Trophoblast cell (in vitro differentiated cells and primary cell): ENCODE results near the gene DEFB124. TPM values are rescaled to one million over a fixed set of nuclear protein-coding genes. Genes with fewer than 3 reads are reported as not detected.
"Not testable (repeated sequence)": the region's sequence is repeated elsewhere in the genome, so short reads cannot be mapped to it uniquely, and the experiment has no call there.

Experiments
- DNase-seq, 2 donors: peaks; one replicate each; pipeline ENCODE4 v3.0.0-alpha.2; 2016
- H2AFZ ChIP-seq: 2 replicates; pipeline ENCODE4 v1.6.1; 2013; ENCODE audit warnings: low read length, moderate library complexity, mild to moderate bottlenecking; ENCODE audit not compliant: insufficient read depth, poor library complexity
- H2AK5ac ChIP-seq: 2 replicates; pipeline ENCODE4 v1.6.1; 2013; ENCODE audit warnings: mild to moderate bottlenecking, low read length
- H2BK120ac ChIP-seq: 2 replicates; pipeline ENCODE4 v1.6.1; 2013; ENCODE audit warnings: low read length, mild to moderate bottlenecking, moderate library complexity; ENCODE audit not compliant: insufficient read depth, poor library complexity
- H2BK12ac ChIP-seq: 2 replicates; pipeline ENCODE4 v1.6.1; 2013; ENCODE audit warnings: mild to moderate bottlenecking, low read length, moderate library complexity
- H2BK5ac ChIP-seq: 2 replicates; pipeline ENCODE4 v1.6.1; 2013; ENCODE audit warnings: low read length, low read depth, moderate library complexity, mild to moderate bottlenecking; ENCODE audit not compliant: poor library complexity
- H3K14ac ChIP-seq: 2 replicates; pipeline ENCODE4 v1.6.1; 2013; ENCODE audit warnings: mild to moderate bottlenecking, low read length
- H3K18ac ChIP-seq: 2 replicates; pipeline ENCODE4 v1.6.1; 2013; ENCODE audit warnings: mild to moderate bottlenecking, low read length
- H3K23ac ChIP-seq: 2 replicates; pipeline ENCODE4 v1.6.1; 2013; ENCODE audit warnings: low read length
- H3K27ac ChIP-seq: 2 replicates; pipeline ENCODE4 v1.5.1; 2013; ENCODE audit warnings: low read depth, mild to moderate bottlenecking, inconsistent platforms, low read length, moderate library complexity
- H3K27me3 ChIP-seq: 2 replicates; pipeline ENCODE4 v1.6.1; 2013; ENCODE audit warnings: inconsistent platforms, mild to moderate bottlenecking, low read length, moderate library complexity; ENCODE audit not compliant: insufficient read depth
- H3K36me3 ChIP-seq, 2 experiments: 1 replicate in 1 of 2; 2 replicates in 1 of 2; pipeline ENCODE4 v1.6.1; 2013; ENCODE audit warnings: low read length in 2 of 2, mild to moderate bottlenecking in 2 of 2, moderate library complexity in 1 of 2; ENCODE audit not compliant: insufficient read depth in 2 of 2, control insufficient read depth in 1 of 2
- H3K4ac ChIP-seq: 2 replicates; pipeline ENCODE4 v1.6.1; 2013; ENCODE audit warnings: low read depth, mild to moderate bottlenecking, low read length, moderate library complexity
- H3K4me1 ChIP-seq, 2 experiments: 1 replicate in 1 of 2; 2 replicates in 1 of 2; pipeline ENCODE4 v1.6.1; 2013; ENCODE audit warnings: low read length in 2 of 2, mild to moderate bottlenecking in 2 of 2, moderate library complexity in 1 of 2; ENCODE audit not compliant: insufficient read depth in 2 of 2, control insufficient read depth in 1 of 2
- H3K4me2 ChIP-seq: 2 replicates; pipeline ENCODE4 v1.6.1; 2013; ENCODE audit warnings: inconsistent platforms, mild to moderate bottlenecking, low read length, moderate library complexity
- H3K4me3 ChIP-seq: 2 replicates; pipeline ENCODE4 v1.5.1; 2013; ENCODE audit warnings: mild to moderate bottlenecking, low read depth, low read length, inconsistent platforms
- H3K79me1 ChIP-seq: one replicate; pipeline ENCODE4 v1.6.1; 2013; ENCODE audit warnings: low read length
- H3K79me2 ChIP-seq: 2 replicates; pipeline ENCODE4 v1.6.1; 2013; ENCODE audit warnings: low read length, mild to moderate bottlenecking; ENCODE audit not compliant: control insufficient read depth, insufficient read depth, poor library complexity
- H3K9ac ChIP-seq: 2 replicates; pipeline ENCODE4 v1.6.1; 2013; ENCODE audit warnings: mild to moderate bottlenecking, low read length
- H3K9me3 ChIP-seq: 2 replicates; pipeline ENCODE4 v1.6.1; 2013; ENCODE audit warnings: low read depth, mild to moderate bottlenecking, control low read depth, inconsistent platforms, low read length; ENCODE audit not compliant: insufficient read depth
- H4K12ac ChIP-seq: 2 replicates; pipeline ENCODE4 v1.6.1; 2013; ENCODE audit warnings: low read depth, mild to moderate bottlenecking, low read length, moderate library complexity
- H4K8ac ChIP-seq: 2 replicates; pipeline ENCODE4 v1.6.1; 2013; ENCODE audit warnings: low read depth, mild to moderate bottlenecking, low read length, moderate library complexity
- H4K91ac ChIP-seq: one replicate; pipeline ENCODE4 v1.6.1; 2013; ENCODE audit warnings: low read depth, mild to moderate bottlenecking, low read length, moderate library complexity
- WGBS: extraction: QIAGEN DNeasy Blood & Tissue Kit; methylation state at CpG from one replicate; pipeline ENCODE4 v1.1.7; 2013; ENCODE audit warnings: missing lambda C conversion rate; ENCODE audit not compliant: insufficient read length, insufficient coverage; ENCODE audit errors: extremely low coverage; 5-methylcytosine and 5-hydroxymethylcytosine counted together
- polyA plus RNA-seq: library from polyadenylated mRNA; stranded (reverse); fragments of 200-250 nt; gene quantifications from 2 replicates; pipeline ENCODE4 v1.2.3, GENCODE V29; 2013

The DEFB124 gene, protein sequence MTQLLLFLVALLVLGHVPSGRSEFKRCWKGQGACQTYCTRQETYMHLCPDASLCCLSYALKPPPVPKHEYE
- polyA plus RNA-seq = not detected in 2 replicates

DNA sequence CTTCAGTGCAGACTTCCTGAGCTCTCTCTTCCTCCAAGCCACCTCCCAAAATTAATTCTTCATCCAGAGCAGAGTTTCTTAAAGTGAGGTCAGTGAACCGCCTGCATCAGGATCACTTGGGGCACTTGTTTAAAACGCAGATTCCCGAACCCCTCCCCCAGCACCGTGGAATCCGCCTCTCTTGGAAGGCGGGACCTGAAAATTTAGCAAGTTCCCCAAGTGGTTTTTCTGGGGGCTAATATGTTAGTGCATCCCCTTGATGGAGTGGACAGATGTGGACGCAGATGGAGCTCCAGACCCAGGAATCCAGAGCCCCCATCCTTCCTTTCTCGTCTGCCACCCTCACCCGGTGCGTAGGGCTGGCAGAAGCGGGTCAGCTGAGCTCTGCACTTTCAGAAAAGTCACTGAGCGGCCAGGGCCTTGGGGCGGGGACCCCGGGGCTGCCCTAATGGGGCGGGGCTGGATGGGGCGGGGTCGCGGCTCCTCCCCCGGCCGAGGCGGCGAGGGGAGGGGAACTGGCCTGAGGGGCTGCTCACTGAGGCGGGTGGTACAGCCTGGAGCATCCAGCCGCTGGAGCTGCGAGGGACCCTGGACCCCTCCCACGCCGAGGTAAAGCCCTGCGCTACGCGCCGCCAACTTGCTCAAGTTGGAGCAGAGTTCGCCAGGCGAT lies at the start of gene DEFB124, which contains the start of gene REM1:
Gene DEFB124 (minus strand): TSS at position 370 of the 670 bp plus-strand sequence. CDS start 2,114 bp downstream, outside the sequence.
Gene REM1 (plus strand): TSS at position 531 of the 670 bp plus-strand sequence. CDS start 1,158 bp downstream, outside the sequence.
- Histone ChIP-seq H3K9ac (no peak within 1 kb of the TSS), H3K4me2 (no peak within 1 kb of the TSS), H3K14ac (no peak within 1 kb of the TSS), H3K79me2 (no peaks in the 10 kb centered on the region), H3K27ac (no peak within 1 kb of the TSS), H3K79me1 (no peaks in the 10 kb centered on the region), H4K91ac (no peak within 1 kb of the TSS), H3K27me3 (no peaks in the 10 kb centered on the region), H2BK5ac (no peak within 1 kb of the TSS), H3K4me1 (no peaks in the 10 kb centered on the region), H4K12ac (no peak within 1 kb of the TSS), H4K8ac (no peak within 1 kb of the TSS), H2BK12ac (no peak within 1 kb of the TSS), H3K23ac (no peak within 1 kb of the TSS), H2AK5ac (no peak within 1 kb of the TSS), H3K4ac (no peak within 1 kb of the TSS), H3K36me3 (no peaks in the 10 kb centered on the region), H3K4me3 (no peak within 1 kb of the TSS), H2BK120ac (no peak within 1 kb of the TSS), H2AFZ (no peak within 1 kb of the TSS), H3K18ac (no peak within 1 kb of the TSS), H3K9me3 (peaks cover 40% of the 10 kb centered on the region)
- no CpG with 5 or more reads among the region's 33 CpGs for WGBS
- no peak for DNase-seq

DNA sequence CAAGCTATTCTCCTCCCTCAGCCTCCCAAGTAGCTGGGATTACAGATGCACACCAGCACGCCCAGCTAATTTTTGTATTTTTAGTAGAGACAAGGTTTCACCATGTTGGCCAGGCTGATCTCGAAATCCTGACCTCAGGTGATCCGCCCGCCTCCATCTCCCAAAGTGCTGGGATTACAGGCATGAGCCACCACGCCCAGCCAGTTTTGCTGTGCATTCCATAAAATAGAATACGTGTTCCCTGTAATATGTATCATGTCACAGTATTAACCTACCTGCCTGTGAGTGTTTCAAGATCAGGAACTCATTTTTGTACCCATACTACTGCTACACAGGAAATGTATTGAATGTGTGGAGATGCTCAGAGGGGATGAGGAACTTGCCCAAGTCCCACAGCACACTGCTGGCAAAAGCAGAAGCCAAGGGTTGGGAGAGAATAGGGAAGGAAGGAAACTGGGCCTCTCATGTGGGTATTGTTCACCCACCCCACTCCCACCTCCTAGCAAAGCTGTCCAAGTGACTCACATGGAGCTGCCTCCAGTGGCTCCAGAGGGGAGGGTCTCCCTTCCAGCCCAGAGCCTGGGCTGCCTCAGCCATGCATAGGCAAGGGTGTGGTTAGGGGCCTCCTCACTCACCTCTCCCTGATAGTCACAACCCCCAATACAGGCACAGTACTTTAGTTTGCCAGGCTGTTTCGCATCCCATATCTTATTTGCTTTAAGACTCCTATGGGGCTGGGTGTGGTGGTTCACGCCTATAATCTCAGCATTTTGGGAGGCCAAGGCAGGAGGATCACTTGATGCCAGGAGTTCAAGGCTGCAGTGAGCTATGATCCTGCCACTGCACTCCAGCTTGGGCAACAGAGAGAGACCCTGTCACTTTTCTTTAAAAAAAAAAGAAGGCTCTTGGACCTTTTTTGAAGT lies 48.7 kb upstream of the DEFB124 start:
- peaks cover 22 to 40% of the 10 kb centered on the region in 2 experiments for H3K36me3 ChIP-seq
- H3K79me1 ChIP-seq = no peaks in the 10 kb centered on the region
- peak overlapping the region; percentile 31 for H3K18ac ChIP-seq
- no peak overlapping the region for H3K23ac ChIP-seq
- no peaks in the 10 kb centered on the region for H3K79me2 ChIP-seq
- H2BK120ac ChIP-seq = no peak overlapping the region
- H2BK5ac ChIP-seq = no peak overlapping the region
- H3K9me3 ChIP-seq = no peaks in the 10 kb centered on the region
- no CpG with 5 or more reads among the region's 8 CpGs for WGBS
- H3K4ac ChIP-seq = peak overlapping the region; percentile 13
- no peak overlapping the region for H4K12ac ChIP-seq
- no peak overlapping the region for H4K91ac ChIP-seq
- H3K4me2 ChIP-seq = no peak overlapping the region
- no peak overlapping the region for H3K14ac ChIP-seq
- H3K27ac ChIP-seq = no peak overlapping the region
- H2BK12ac ChIP-seq = no peak overlapping the region
- no peaks in the 10 kb centered on the region for H3K27me3 ChIP-seq
- no peak overlapping the region for H2AFZ ChIP-seq
- H2AK5ac ChIP-seq = no peak overlapping the region
- H3K9ac ChIP-seq = no peak overlapping the region
- H3K4me3 ChIP-seq = no peak overlapping the region
- no peak overlapping the region for H4K8ac ChIP-seq
- peak; percentile 84 to 87 for DNase-seq
- H3K4me1 ChIP-seq = peaks cover 0 to 3% of the 10 kb centered on the region in 2 experiments

DNA sequence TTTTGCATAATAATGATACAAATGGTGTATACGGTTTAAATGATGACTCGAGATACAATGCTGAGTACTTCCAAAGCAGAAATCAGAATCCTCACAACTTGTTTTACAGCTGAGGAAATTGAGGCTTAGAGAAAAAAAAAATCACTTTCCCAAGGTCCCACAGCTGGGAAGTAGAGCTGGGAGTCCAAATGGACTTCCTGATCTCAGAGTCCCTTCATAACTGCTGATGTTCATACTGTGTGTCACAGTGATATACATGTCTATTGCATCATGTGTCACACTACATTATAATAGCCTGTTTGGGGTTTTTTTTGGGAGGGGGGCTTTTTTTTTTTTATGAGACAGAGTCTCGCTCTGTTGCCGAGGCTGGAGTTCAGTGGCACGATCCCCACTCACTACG lies 47.8 kb upstream of the DEFB124 start:
- no peak overlapping the region for H3K14ac ChIP-seq
- no peak overlapping the region for H4K12ac ChIP-seq
- H3K4me1 ChIP-seq = peaks cover 0 to 3% of the 10 kb centered on the region in 2 experiments
- no peak overlapping the region for H3K27ac ChIP-seq
- no peak overlapping the region for H4K91ac ChIP-seq
- H3K36me3 ChIP-seq = peaks cover 17 to 33% of the 10 kb centered on the region in 2 experiments
- H2BK12ac ChIP-seq = no peak overlapping the region
- no peak overlapping the region for H3K18ac ChIP-seq
- no peak for DNase-seq
- H2BK5ac ChIP-seq = no peak overlapping the region
- H3K27me3 ChIP-seq = no peaks in the 10 kb centered on the region
- H3K79me2 ChIP-seq = no peaks in the 10 kb centered on the region
- no peak overlapping the region for H3K23ac ChIP-seq
- no peaks in the 10 kb centered on the region for H3K9me3 ChIP-seq
- H2AFZ ChIP-seq = no peak overlapping the region
- WGBS = no CpG with 5 or more reads among the region's 6 CpGs
- no peak overlapping the region for H2BK120ac ChIP-seq
- no peak overlapping the region for H3K4me2 ChIP-seq
- no peak overlapping the region for H3K9ac ChIP-seq
- no peaks in the 10 kb centered on the region for H3K79me1 ChIP-seq
- no peak overlapping the region for H3K4me3 ChIP-seq
- H2AK5ac ChIP-seq = no peak overlapping the region
- no peak overlapping the region for H4K8ac ChIP-seq
- no peak overlapping the region for H3K4ac ChIP-seq

DNA sequence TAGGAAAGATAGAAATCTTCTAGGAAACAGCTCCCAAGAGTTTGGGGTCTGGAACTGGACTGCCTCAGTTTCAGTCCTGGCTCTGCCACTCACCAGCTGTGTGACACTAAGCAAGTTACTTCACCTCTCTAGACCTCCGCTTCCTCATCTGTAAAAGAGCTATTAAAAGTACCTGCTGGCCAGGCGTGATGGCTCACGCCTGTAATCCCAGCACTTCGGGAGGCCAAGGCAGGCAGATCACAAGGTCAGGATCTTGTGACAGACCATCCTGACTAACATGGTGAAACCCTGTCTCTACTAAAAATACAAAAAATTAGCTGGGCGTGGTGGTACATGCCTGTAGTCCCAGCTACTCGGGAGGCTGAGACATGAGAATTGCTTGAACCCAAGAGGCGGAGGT lies 46.3 kb upstream of the DEFB124 start:
- H2AK5ac ChIP-seq, H3K4ac ChIP-seq, H3K4me3 ChIP-seq, H3K14ac ChIP-seq, H3K27ac ChIP-seq, H3K23ac ChIP-seq, H3K79me1 ChIP-seq, H2BK5ac ChIP-seq, H4K91ac ChIP-seq, H3K4me1 ChIP-seq, H3K4me2 ChIP-seq, H3K9ac ChIP-seq, H3K79me2 ChIP-seq, H3K27me3 ChIP-seq, H4K8ac ChIP-seq, H3K9me3 ChIP-seq, H4K12ac ChIP-seq, H3K18ac ChIP-seq, H2BK120ac ChIP-seq, H2AFZ ChIP-seq: not testable (repeated sequence)
- WGBS = no CpG with 5 or more reads among the region's 7 CpGs
- peak; percentile 65 to 72 for DNase-seq
- Histone ChIP-seq H2BK12ac (peak overlapping the region; percentile 13), H3K36me3 (peaks cover 18 to 32% of the 10 kb centered on the region in 2 experiments)
